Left lung (tissue), 10 donors: ENCODE measurements around the gene FDXR. TPM values are rescaled to one million over a fixed set of nuclear protein-coding genes. Genes with fewer than 3 reads are reported as not detected.

Source experiments
- ATAC-seq: fragments of 200-7000 bp; cut with Tn5 transposase; one replicate; pipeline ENCODE4 v1.9.1; 2020; ENCODE audit warnings: moderate library complexity
- DNase-seq, 4 donors: peaks; one replicate each; pipeline ENCODE4 v3.0.0-alpha.2; 2013 to 2020
- H3K27ac ChIP-seq, 2 donors: fragments of 200-600 bp; sonication (generic) in 1 of 2; one replicate each; pipeline versions ENCODE4 v1.5.0 to v1.8.0; 2020 to 2021
- H3K27me3 ChIP-seq, 2 donors: fragments of 200-600 bp; sonication (generic) in 1 of 2; one replicate each; pipeline versions ENCODE4 v1.5.0 to v1.8.0; 2020 to 2021
- H3K36me3 ChIP-seq, 2 donors: fragments of 200-600 bp; sonication (generic) in 1 of 2; one replicate each; pipeline versions ENCODE4 v1.5.0 to v1.8.0; 2020 to 2021
- H3K4me1 ChIP-seq, 2 donors: fragments of 200-600 bp; one replicate each; pipeline ENCODE4 v1.8.0; 2021
- H3K4me3 ChIP-seq, 2 donors: fragments of 200-600 bp; sonication (generic) in 1 of 2; one replicate each; pipeline versions ENCODE4 v1.5.0 to v1.8.0; 2020 to 2021; ENCODE audit warnings: mild to moderate bottlenecking in 1 of 2
- H3K9me3 ChIP-seq, 2 donors: fragments of 200-600 bp; sonication (generic) in 1 of 2; one replicate each; pipeline versions ENCODE4 v1.5.0 to v1.8.0; 2020 to 2021
- CTCF ChIP-seq, 2 donors: fragments of 200-600 bp; sonication (generic) in 1 of 2; IDR thresholded peaks; one replicate each; pipeline versions ENCODE4 v1.5.0 to v1.8.0; 2021; ENCODE audit warnings: antibody characterized with exemption in 2 of 2
- intact Hi-C, 2 donors: fragments of 100-400 bp; cut with DNase I; formaldehyde crosslinking; loops; one replicate each; pipeline versions ENCODE4 v1.11.2 to v1.14.2; 2022
- polyA plus RNA-seq, 6 donors: library from polyadenylated mRNA; unstranded; fragments of 120-200 nt; gene quantifications; one replicate each; pipeline ENCODE4 v1.2.1, GENCODE V29; 2013; ENCODE audit not compliant: insufficient read length in 6 of 6
- total RNA-seq, 2 donors: library from RNA; stranded (reverse); fragmentation: NEBNext Ultra II Directional; extraction: Animal tissue kit (Norgen Biotek cat#: 25700); gene quantifications; one replicate each; pipeline ENCODE4 v1.2.1, GENCODE V29; 2021
- donor health status: DM: no; HTN: yes; CAD: no.
- donor health status: DM: no; HTN: no; CAD: no.

The FDXR gene
- total and polyA plus RNA-seq, 8 donors = 5.3 to 17.2 (median 7.2) TPM

- H3K27me3 ChIP-seq = no peaks in the 10 kb centered on the region
- peak in 1 of 4 donors; percentile 52 for DNase-seq
- peak; percentile 83 for ATAC-seq
- H3K9me3 ChIP-seq = no peaks in the 10 kb centered on the region
- H3K4me1 ChIP-seq = no peaks in the 10 kb centered on the region
- H3K4me3 ChIP-seq = no peak overlapping the region
- no peak overlapping the region for H3K27ac ChIP-seq
- peaks cover 0 to 64% of the 10 kb centered on the region in 2 donors for H3K36me3 ChIP-seq
- no peak for TF ChIP-seq CTCF (IDR thresholded peaks at IDR 0.05)
- intact Hi-C loops = no loop called here
Measured at GRCh38 chr17:74827800-74828199, 45.0 kb downstream of the FDXR start.

DNA sequence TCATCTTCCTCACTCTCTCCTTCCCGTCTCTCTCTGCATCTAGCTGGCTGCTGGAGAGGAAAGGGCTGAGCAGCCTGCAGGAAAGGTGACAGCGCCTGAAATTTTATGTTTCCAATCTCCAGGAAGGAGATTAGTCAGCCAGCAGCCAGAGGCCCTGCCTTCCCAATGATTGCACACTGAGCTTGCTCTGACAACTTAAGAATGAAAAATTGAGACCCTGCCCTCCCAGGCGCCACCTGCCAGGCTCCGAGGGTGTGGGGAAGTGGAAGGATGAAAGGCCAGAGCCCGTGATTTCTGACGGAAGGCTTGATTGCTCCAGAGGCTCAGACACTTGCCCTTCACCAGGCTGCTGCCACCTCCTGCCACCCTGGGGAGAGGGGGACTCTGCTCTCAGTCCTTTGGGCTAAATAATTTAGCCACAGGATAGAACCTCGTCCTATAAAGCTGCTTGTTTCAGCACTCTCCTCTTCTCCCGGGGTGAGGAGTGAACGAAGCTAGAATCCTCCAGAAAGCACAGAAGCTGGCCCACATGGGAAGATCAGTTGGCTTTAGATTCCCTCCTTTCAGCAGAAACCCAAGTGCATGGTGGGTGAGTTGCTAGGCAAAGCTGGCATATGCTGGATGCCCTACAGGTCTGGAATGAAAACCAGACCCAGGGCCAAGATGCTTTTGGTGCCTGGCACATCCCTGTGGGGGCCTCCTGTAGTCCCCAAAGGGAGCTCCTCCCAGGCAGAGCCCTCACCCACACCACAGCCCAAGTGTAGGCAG lies 46.7 kb downstream of the FDXR start:
- Histone ChIP-seq H3K9me3 (no peaks in the 10 kb centered on the region), H3K4me3 (no peak overlapping the region), H3K4me1 (no peaks in the 10 kb centered on the region), H3K27me3 (no peaks in the 10 kb centered on the region), H3K27ac (no peak overlapping the region), H3K36me3 (peaks cover 0 to 77% of the 10 kb centered on the region in 2 donors)
- no peak for TF ChIP-seq CTCF (IDR thresholded peaks at IDR 0.05)
- intact Hi-C loops = no loop called here
- DNase-seq = no peak
- no peak for ATAC-seq

DNA sequence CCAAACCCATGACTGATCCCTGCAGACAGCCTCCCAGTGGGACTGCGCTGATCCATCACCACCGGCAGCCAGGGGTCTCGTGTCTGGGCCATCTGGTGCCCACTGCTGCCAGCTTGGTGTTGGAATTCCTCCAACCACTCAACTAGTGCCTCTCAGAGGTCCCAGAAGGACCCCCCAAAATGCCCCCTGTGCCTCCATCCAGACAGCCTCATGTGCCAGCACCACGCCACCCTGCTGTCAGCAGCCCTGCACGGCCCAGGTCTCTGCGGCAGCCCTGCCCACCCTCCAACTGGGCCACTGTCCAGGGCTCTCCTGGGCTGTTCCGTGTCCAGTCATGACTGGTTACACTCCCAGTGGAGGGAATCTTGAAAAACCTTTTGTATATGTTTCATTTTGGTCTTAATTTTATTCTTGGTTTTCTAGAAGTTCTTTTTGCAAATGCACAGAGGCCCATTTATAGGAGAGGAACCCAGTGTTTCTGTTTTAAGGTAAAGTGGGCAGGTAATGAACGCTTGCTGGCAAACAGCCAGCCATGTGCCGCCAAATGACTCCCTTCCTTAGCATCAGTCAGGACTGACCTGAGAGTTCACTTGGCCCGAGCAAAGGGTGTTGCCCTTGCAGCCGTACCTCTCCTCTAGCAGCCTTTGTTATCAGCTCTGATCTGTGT lies 47.7 kb downstream of the FDXR start:
- Histone ChIP-seq H3K4me1 (no peaks in the 10 kb centered on the region), H3K27me3 (no peaks in the 10 kb centered on the region), H3K4me3 (no peak overlapping the region), H3K36me3 (peaks cover 0 to 77% of the 10 kb centered on the region in 2 donors), H3K27ac (no peak overlapping the region), H3K9me3 (no peaks in the 10 kb centered on the region)
- ATAC-seq (no peak), DNase-seq (no peak)
- no peak for TF ChIP-seq CTCF (IDR thresholded peaks at IDR 0.05)
- intact Hi-C loops = no loop called here

DNA sequence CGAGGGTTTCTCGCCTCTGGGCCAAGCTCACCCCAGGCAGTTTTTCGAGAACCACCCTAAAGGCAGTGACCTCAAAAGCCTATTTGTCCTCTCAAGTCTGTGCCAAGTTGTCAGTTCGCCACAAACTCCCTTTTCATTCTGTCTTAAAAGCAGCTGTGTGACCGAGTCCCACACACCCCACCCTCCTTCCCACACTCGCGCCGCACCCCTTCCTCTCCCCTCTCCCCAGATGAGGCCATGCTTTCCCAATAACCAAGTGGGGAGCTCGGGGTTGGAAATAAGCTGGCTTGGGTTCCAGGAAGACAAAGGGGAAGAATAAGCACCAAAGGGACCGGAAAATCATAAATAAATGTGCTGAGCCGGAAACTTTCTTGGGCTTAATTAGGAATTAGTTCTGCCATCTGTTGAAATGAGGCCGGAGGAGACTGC lies 49.8 kb downstream of the FDXR start:
- no peaks in the 10 kb centered on the region for H3K4me1 ChIP-seq
- ATAC-seq (no peak), DNase-seq (peak in 1 of 4 donors; percentile 29)
- no peaks in the 10 kb centered on the region for H3K9me3 ChIP-seq
- no peak overlapping the region for H3K27ac ChIP-seq
- H3K36me3 ChIP-seq = peaks cover 0 to 77% of the 10 kb centered on the region in 2 donors
- no peaks in the 10 kb centered on the region for H3K27me3 ChIP-seq
- H3K4me3 ChIP-seq = no peak overlapping the region
- intact Hi-C loops = no loop called here
- no peak for TF ChIP-seq CTCF (IDR thresholded peaks at IDR 0.05)

GRCh38 chr17:74822335-74822938 lies 50.4 kb downstream of the FDXR start:
- H3K4me3 ChIP-seq = no peak overlapping the region
- H3K27ac ChIP-seq = no peak overlapping the region
- no peak for TF ChIP-seq CTCF (IDR thresholded peaks at IDR 0.05)
- peaks cover 0 to 82% of the 10 kb centered on the region in 2 donors for H3K36me3 ChIP-seq
- no peak for ATAC-seq
- no peaks in the 10 kb centered on the region for H3K9me3 ChIP-seq
- no peaks in the 10 kb centered on the region for H3K27me3 ChIP-seq
- DNase-seq = no peak
- no peaks in the 10 kb centered on the region for H3K4me1 ChIP-seq
- intact Hi-C loops = no loop called here
